H1 (cell line): ENCODE results near the gene IL7R. TPM values are rescaled to one million over a fixed set of nuclear protein-coding genes. Genes with fewer than 3 reads are reported as not detected.

ENCODE experiments used
- CTCF ChIA-PET: fragments of 300-600 bp; sonication (Branson Sonifier 250); formaldehyde crosslinking; loops from one replicate; lab custom pipeline; 2021; ENCODE audit not compliant: partially characterized antibody; lab: Charles Lee
- POLR2A ChIA-PET: fragments of 300-600 bp; sonication (Branson Sonifier 250); formaldehyde crosslinking; loops from one replicate; lab custom pipeline; 2021; ENCODE audit warnings: inconsistent platforms; ENCODE audit not compliant: partially characterized antibody; lab: Charles Lee
- DNase-seq, 2 experiments: peaks; one replicate each; pipeline versions ENCODE4 v3.0.0 to v3.0.0-alpha.2; 2010 to 2022; ENCODE audit warnings: low spot score in 2 of 2, low read depth in 1 of 2, mixed read lengths in 1 of 2
- FAIRE-seq: peaks from 2 replicates; lab custom pipeline; 2011; peaks lifted over from hg19 to GRCh38; lab: Jason Lieb, UNC
- H2AFZ ChIP-seq: 2 replicates; pipeline ENCODE4 v1.8.1; 2012; ENCODE audit warnings: low read length, inconsistent platforms
- H2AK5ac ChIP-seq: 2 replicates; pipeline ENCODE4 v1.6.1; 2013; ENCODE audit warnings: low read depth, low read length
- H2BK120ac ChIP-seq: replicated peaks from 2 replicates; pipeline ENCODE3; 2013; ENCODE audit warnings: low read depth, low read length, inconsistent platforms
- H2BK12ac ChIP-seq: 2 replicates; pipeline ENCODE4 v1.6.1; 2013; ENCODE audit warnings: low read depth, low read length
- H2BK15ac ChIP-seq: 2 replicates; pipeline ENCODE4 v1.6.1; 2013; ENCODE audit warnings: low read length
- H2BK20ac ChIP-seq: 2 replicates; pipeline ENCODE4 v1.6.1; 2013; ENCODE audit warnings: low read length
- H2BK5ac ChIP-seq: 2 replicates; pipeline ENCODE4 v1.6.1; 2013; ENCODE audit warnings: low read depth, low read length
- H3K14ac ChIP-seq: 2 replicates; pipeline ENCODE4 v1.6.1; 2013; ENCODE audit warnings: inconsistent platforms; ENCODE audit not compliant: insufficient read length
- H3K18ac ChIP-seq: 2 replicates; pipeline ENCODE4 v1.6.1; 2013; ENCODE audit warnings: low read length; ENCODE audit errors: extremely low read depth
- H3K23ac ChIP-seq: 2 replicates; pipeline ENCODE4 v1.6.1; 2013; ENCODE audit warnings: inconsistent platforms; ENCODE audit not compliant: insufficient read length
- H3K23me2 ChIP-seq: 2 replicates; pipeline ENCODE4 v1.6.1; 2013; ENCODE audit warnings: low read depth, low read length
- H3K27ac ChIP-seq: 2 replicates; pipeline ENCODE4 v1.6.1; 2011; ENCODE audit warnings: low read depth, low read length, inconsistent platforms
- H3K27me3 ChIP-seq, 4 experiments: replicated peaks in 1 of 4; 1 replicate in 1 of 4; 2 replicates in 3 of 4; pipeline versions ENCODE4 v1.6.1 to v1.8.1; 2011 to 2013; ENCODE audit warnings: low read length in 3 of 4, mild to moderate bottlenecking in 3 of 4, inconsistent platforms in 2 of 4, mixed read lengths in 2 of 4, moderate library complexity in 1 of 4; ENCODE audit not compliant: control insufficient read depth in 3 of 4, insufficient read depth in 3 of 4; ENCODE audit errors: extremely low read depth in 1 of 4
- H3K36me3 ChIP-seq, 4 experiments: 2 replicates each; pipeline versions ENCODE4 v1.6.1 to v1.8.1; 2011 to 2013; ENCODE audit warnings: mild to moderate bottlenecking in 4 of 4, low read length in 3 of 4, moderate library complexity in 2 of 4, control low read depth in 1 of 4, inconsistent platforms in 1 of 4; ENCODE audit not compliant: insufficient read depth in 4 of 4, control insufficient read depth in 2 of 4
- H3K4ac ChIP-seq: replicated peaks from 2 replicates; pipeline ENCODE3; 2013; ENCODE audit warnings: low read length, low read depth, mixed read lengths, inconsistent platforms; ENCODE audit not compliant: insufficient read length
- H3K4me1 ChIP-seq, 4 experiments: replicated peaks in 1 of 4; 1 replicate in 1 of 4; 2 replicates in 3 of 4; pipeline versions ENCODE4 v1.6.1 to v1.8.1; 2011 to 2013; ENCODE audit warnings: low read length in 3 of 4, inconsistent platforms in 2 of 4, mixed read lengths in 1 of 4; ENCODE audit not compliant: insufficient read depth in 4 of 4, control insufficient read depth in 3 of 4
- H3K4me2 ChIP-seq, 2 experiments: 2 replicates each; pipeline versions ENCODE4 v1.6.1 to v1.8.1; 2011 to 2013; ENCODE audit warnings: low read depth in 2 of 2, low read length in 2 of 2, control low read depth in 1 of 2, inconsistent platforms in 1 of 2, mild to moderate bottlenecking in 1 of 2; ENCODE audit not compliant: insufficient read depth in 1 of 2
- H3K4me3 ChIP-seq, 4 experiments: fragments of 200-600, 300-600 bp in 1 of 4; sonication (generic), shearing (Covaris generic), sonication (Bioruptor Twin) in 1 of 4; 2 replicates each; pipeline versions ENCODE4 v1.5.1 to v1.8.1; 2011 to 2016; ENCODE audit warnings: low read length in 4 of 4, low read depth in 3 of 4, control low read depth in 2 of 4, inconsistent platforms in 2 of 4, mild to moderate bottlenecking in 2 of 4, mixed read lengths in 1 of 4, moderate library complexity in 1 of 4; ENCODE audit not compliant: insufficient read depth in 2 of 4; ENCODE audit errors: extremely low read depth in 1 of 4
- H3K56ac ChIP-seq: replicated peaks from 2 replicates; pipeline ENCODE3; 2013; ENCODE audit warnings: low read depth, mild to moderate bottlenecking, mixed read lengths, low read length, inconsistent platforms; ENCODE audit not compliant: insufficient read length
- H3K79me1 ChIP-seq: 2 replicates; pipeline ENCODE4 v1.6.1; 2013; ENCODE audit warnings: low read depth, low read length, control low read depth
- H3K79me2 ChIP-seq, 2 experiments: 2 replicates each; pipeline versions ENCODE4 v1.6.1 to v1.8.1; 2012 to 2013; ENCODE audit warnings: low read length in 2 of 2, mild to moderate bottlenecking in 2 of 2, inconsistent platforms in 1 of 2; ENCODE audit not compliant: insufficient read depth in 2 of 2, control insufficient read depth in 1 of 2
- H3K9ac ChIP-seq, 4 experiments: replicated peaks in 1 of 4; 1 replicate in 1 of 4; 2 replicates in 3 of 4; pipeline versions ENCODE4 v1.6.1 to v1.8.1; 2011 to 2013; ENCODE audit warnings: low read depth in 3 of 4, low read length in 3 of 4, control low read depth in 2 of 4, mild to moderate bottlenecking in 2 of 4, moderate library complexity in 2 of 4, inconsistent platforms in 1 of 4; ENCODE audit errors: extremely low read depth in 1 of 4
- H3K9me3 ChIP-seq, 2 experiments: 2 replicates each; pipeline versions ENCODE4 v1.6.1 to v1.8.1; 2012 to 2013; ENCODE audit warnings: mild to moderate bottlenecking in 2 of 2, moderate library complexity in 2 of 2, control low read depth in 1 of 2, inconsistent platforms in 1 of 2, low read depth in 1 of 2, low read length in 1 of 2, mixed read lengths in 1 of 2; ENCODE audit not compliant: insufficient read depth in 2 of 2
- H4K20me1 ChIP-seq, 2 experiments: replicated peaks in 1 of 2; 2 replicates each; pipeline versions ENCODE3 to v1.8.1; 2011 to 2013; ENCODE audit warnings: inconsistent platforms in 2 of 2, low read length in 2 of 2, mild to moderate bottlenecking in 1 of 2; ENCODE audit not compliant: insufficient read depth in 2 of 2, control insufficient read depth in 1 of 2
- H4K5ac ChIP-seq: 2 replicates; pipeline ENCODE4 v1.6.1; 2013; ENCODE audit warnings: low read length, low read depth, mixed read lengths, inconsistent platforms; ENCODE audit not compliant: insufficient read length
- H4K8ac ChIP-seq: 2 replicates; pipeline ENCODE4 v1.8.0; 2013; ENCODE audit warnings: mild to moderate bottlenecking, moderate library complexity, low read length, inconsistent platforms; ENCODE audit not compliant: insufficient read depth; ENCODE audit errors: extremely low read depth
- H4K91ac ChIP-seq: replicated peaks from 2 replicates; pipeline ENCODE3; 2013; ENCODE audit warnings: low read length, mixed read lengths, inconsistent platforms; ENCODE audit not compliant: insufficient read length
- ASH2L ChIP-seq: fragments of 200-600, 300-600 bp; sonication (generic); IDR thresholded peaks from one replicate; pipeline ENCODE4 v1.7.1; 2017; ENCODE audit warnings: low read length
- ATF2 ChIP-seq: IDR thresholded peaks from 2 replicates; pipeline ENCODE4 v1.6.1; 2012; ENCODE audit warnings: low read length, inconsistent platforms
- CREB1 ChIP-seq: IDR thresholded peaks from 2 replicates; pipeline ENCODE4 v1.6.1; 2012; ENCODE audit warnings: inconsistent platforms
- KDM4A ChIP-seq: IDR thresholded peaks from one replicate; pipeline ENCODE4 v1.7.1; 2012; ENCODE audit warnings: low read depth, mild to moderate bottlenecking, moderate library complexity, low read length, inconsistent platforms; ENCODE audit not compliant: severe bottlenecking
- RBBP5 ChIP-seq: IDR thresholded peaks from 2 replicates; pipeline ENCODE4 v1.7.1; 2012; ENCODE audit warnings: low read depth, mild to moderate bottlenecking, inconsistent platforms, low read length, moderate library complexity, borderline replicate concordance
- SAP30 ChIP-seq: fragments of 300-600 bp; sonication (generic); IDR thresholded peaks from 2 replicates; pipeline ENCODE4 v1.7.1; 2012; ENCODE audit warnings: low read length, moderate library complexity, mild to moderate bottlenecking, inconsistent platforms; ENCODE audit not compliant: insufficient read depth, insufficient replicate concordance
- SIN3A ChIP-seq, 2 experiments: IDR thresholded peaks in 1 of 2; conservative IDR thresholded peaks in 1 of 2; 2 replicates each; pipeline ENCODE4 v1.6.1; 2011 to 2012; ENCODE audit warnings: low read length in 2 of 2, improper control_type of control experiment in 1 of 2, low read depth in 1 of 2, mild to moderate bottlenecking in 1 of 2
- SIX5 ChIP-seq: IDR thresholded peaks from 2 replicates; pipeline ENCODE4 v1.6.1; 2011; ENCODE audit warnings: mild to moderate bottlenecking, low read depth, low read length
- SP1 ChIP-seq: IDR thresholded peaks from 2 replicates; pipeline ENCODE4 v1.6.1; 2011; ENCODE audit warnings: low read depth, low read length
- YY1 ChIP-seq: IDR thresholded peaks from 2 replicates; pipeline ENCODE4 v1.6.1; 2011; ENCODE audit warnings: low read depth, mild to moderate bottlenecking, low read length
- WGBS, 2 experiments: shearing (Covaris generic) in 1 of 2; methylation state at CpG; one replicate each; pipeline versions ENCODE4 v1.1.6 to v1.1.7; 2013 to 2015; ENCODE audit warnings: low lambda C conversion rate in 2 of 2, mixed read lengths in 2 of 2, inconsistent platforms in 1 of 2, low coverage in 1 of 2, missing lambda C conversion rate in 1 of 2; ENCODE audit not compliant: insufficient replicate concordance in 2 of 2, insufficient coverage in 1 of 2, insufficient read length in 1 of 2; ENCODE audit errors: extremely low coverage in 1 of 2, missing lambda C conversion rate in 1 of 2; 5-methylcytosine and 5-hydroxymethylcytosine counted together
- polyA plus RNA-seq, 7 experiments: library from polyadenylated mRNA; depleted of rRNA in 3 of 7; stranded (reverse) in 5 of 7; unstranded in 2 of 7; fragments of >200 nt in 5 of 7; fragments of 200-250 nt in 2 of 7; gene quantifications; 1 replicate in 5 of 7; 2 replicates in 1 of 7; 4 replicates in 1 of 7; pipeline versions ENCODE4 v1.2.1 to v1.2.3, GENCODE V29; 2011 to 2013; ENCODE audit warnings: missing spikeins in 2 of 7, mixed read lengths in 2 of 7
- total RNA-seq: library from RNA; stranded (reverse); fragmentation: NEBNext Ultra II Directional; extraction: Animal tissue kit (Norgen Biotek cat#: 25700); gene quantifications from 2 replicates; pipeline ENCODE4 v1.2.1, GENCODE V29; 2021

The IL7R gene
- total and polyA plus RNA-seq, 2 of the 8 experiments (the other 6 are each of a cell fraction or from before 2014, with no cell fraction given): not detected

GRCh38 chr5:35898952-35899660 lies 42.4 kb downstream of the IL7R start:
- Histone ChIP-seq H4K91ac (no peak overlapping the region), H3K56ac (no peak overlapping the region), H4K5ac (no peak overlapping the region), H2BK15ac (no peak overlapping the region), H3K23ac (no peak overlapping the region), H3K14ac (no peak overlapping the region), H2AFZ (0 out of 2 replicates have a peak overlapping the region, but pooled peaks have one; percentile 50), H2BK12ac (no peak overlapping the region), H4K8ac (no peak overlapping the region), H2BK5ac (no peak overlapping the region), H2BK120ac (no peak overlapping the region), H3K4me1 (no peaks in the 10 kb centered on the region; a peak in 1 of 7 replicates), H3K4me3 (no peak overlapping the region), H3K79me2 (no peaks in the 10 kb centered on the region), H3K79me1 (no peaks in the 10 kb centered on the region), H3K27me3 (no peaks in the 10 kb centered on the region), H3K4ac (no peak overlapping the region), H3K18ac (no peak overlapping the region), H4K20me1 (no peaks in the 10 kb centered on the region), H3K36me3 (no peaks in the 10 kb centered on the region), H2AK5ac (no peak overlapping the region), H3K27ac (no peak overlapping the region), H3K9me3 (no peaks in the 10 kb centered on the region), H3K9ac (no peak overlapping the region), H3K23me2 (no peaks in the 10 kb centered on the region), H3K4me2 (no peak overlapping the region), H2BK20ac (no peak overlapping the region)
- ChIA-PET POLR2A (no interaction called here), CTCF (interaction anchor here (0.9 to 1.6 kb wide), 4 partner anchors 8 to 42 kb away, joined by 3 to 4 read pairs (median 4); no protein-coding TSS in a partner anchor)
- no peak for FAIRE-seq
- no peak for DNase-seq
- 81% methylated on average over 7 of the region's 7 CpGs; no CpG with 5 or more reads in 1 of the 2 experiments for WGBS, 2 experiments
- TF ChIP-seq CREB1 (no peak), SP1 (no peak), KDM4A (no peak), YY1 (no peak), SAP30 (no peak), SIX5 (no peak), ATF2 (no peak), RBBP5 (no peak), ASH2L (no peak), SIN3A (conservative IDR thresholded peaks at IDR 0.05 in 1 of 2, IDR thresholded peaks at IDR 0.05 in 1 of 2; ENCODE audit: low read depth in 1 of 2, low read length in 2 of 2) (no peak)
